AG04450 (cell line): ENCODE results near the gene PLRG1. TPM values are rescaled to one million over a fixed set of nuclear protein-coding genes. Genes with fewer than 3 reads are reported as not detected.

ENCODE experiments used
- CTCF ChIA-PET: fragments of 300-600, 350-600 bp; formaldehyde crosslinking; extraction: SDS; loops from one replicate; lab custom pipeline; 2022; ENCODE audit warnings: antibody characterized with exemption, inconsistent platforms; lab: Charles Lee
- POLR2A ChIA-PET: fragments of 350-600 bp; formaldehyde crosslinking; extraction: SDS; loops from one replicate; lab custom pipeline; 2021; ENCODE audit warnings: antibody characterized with exemption, inconsistent platforms; lab: Yijun Ruan, JAX
- DNase-seq: peaks from one replicate; pipeline ENCODE4 v3.0.0-alpha.2; 2011; ENCODE audit warnings: low read depth, low spot score
- H3K27ac ChIP-seq: one replicate; pipeline ENCODE4 v1.5.1; 2012; ENCODE audit warnings: low read depth, low read length, control low read depth
- H3K27me3 ChIP-seq: one replicate; pipeline ENCODE4 v1.6.0; 2012; ENCODE audit warnings: low read length; ENCODE audit not compliant: control insufficient read depth, insufficient read depth
- H3K4me3 ChIP-seq: 2 replicates; pipeline ENCODE4 v1.5.1; 2011; ENCODE audit warnings: mild to moderate bottlenecking, low read depth, low read length, control low read depth
- H3K9me3 ChIP-seq: 2 replicates; pipeline ENCODE4 v1.5.1; 2012; ENCODE audit warnings: low read length; ENCODE audit not compliant: control insufficient read depth, insufficient read depth
- CTCF ChIP-seq: IDR thresholded peaks from 2 replicates; pipeline ENCODE4 v1.5.1; 2011; ENCODE audit warnings: low read depth, low read length, control low read depth, inconsistent platforms
- polyA plus RNA-seq: library from polyadenylated mRNA; depleted of rRNA; stranded (reverse); fragments of >200 nt; gene quantifications from 2 replicates; pipeline ENCODE4 v1.2.3, GENCODE V29; 2011

The PLRG1 gene
- polyA plus RNA-seq, 1 experiment: 141 TPM

- Histone ChIP-seq H3K27ac (no peak overlapping the region), H3K9me3 (no peaks in the 10 kb centered on the region), H3K27me3 (no peaks in the 10 kb centered on the region), H3K4me3 (no peak overlapping the region)
- ChIA-PET CTCF (interaction anchor here (0.5 to 2.3 kb wide), 3 partner anchors 29 to 40 kb away, joined by 4 to 15 read pairs (median 10); no protein-coding TSS in a partner anchor), POLR2A (no interaction called here)
- no peak for DNase-seq
- no peak for TF ChIP-seq CTCF
Observed at GRCh38 chr4:154588198-154588597, 38.0 kb upstream of the PLRG1 start.

GRCh38 chr4:154586296-154587033 lies 36.3 kb upstream of the PLRG1 start:
- H3K27ac ChIP-seq: no peak overlapping the region
- no peak overlapping the region for H3K4me3 ChIP-seq
- POLR2A ChIA-PET: no interaction called here
- CTCF ChIA-PET: interaction anchor here (1.1 kb wide), 1 partner anchor 37 kb away, joined by 3 read pairs; no protein-coding TSS in a partner anchor
- no peak for DNase-seq
- H3K9me3 ChIP-seq: no peaks in the 10 kb centered on the region
- no peaks in the 10 kb centered on the region for H3K27me3 ChIP-seq
- TF ChIP-seq CTCF: no peak

- CTCF ChIA-PET: interaction anchor here (1.5 to 2.4 kb wide), 2 partner anchors 26 to 34 kb away, joined by 3 to 10 read pairs; no protein-coding TSS in a partner anchor
- no peak for DNase-seq
- TF ChIP-seq CTCF: no peak
- H3K4me3 ChIP-seq: no peak overlapping the region
- no peaks in the 10 kb centered on the region for H3K9me3 ChIP-seq
- POLR2A ChIA-PET: no interaction called here
- no peaks in the 10 kb centered on the region for H3K27me3 ChIP-seq
- no peak overlapping the region for H3K27ac ChIP-seq
Observed at GRCh38 chr4:154585369-154586018, 35.3 kb upstream of the PLRG1 start.

GRCh38 chr4:154584259-154584658 lies 34.1 kb upstream of the PLRG1 start:
- Histone ChIP-seq H3K27me3 (no peaks in the 10 kb centered on the region), H3K9me3 (no peaks in the 10 kb centered on the region), H3K27ac (no peak overlapping the region), H3K4me3 (no peak overlapping the region)
- no peak for DNase-seq
- ChIA-PET CTCF (interaction anchor here (1.1 to 2.4 kb wide), 2 partner anchors 25 to 35 kb away, joined by 3 to 10 read pairs; no protein-coding TSS in a partner anchor), POLR2A (no interaction called here)
- TF ChIP-seq CTCF: no peak

- POLR2A ChIA-PET: no interaction called here
- Histone ChIP-seq H3K4me3 (no peak overlapping the region), H3K27ac (no peak overlapping the region), H3K27me3 (no peaks in the 10 kb centered on the region), H3K9me3 (no peaks in the 10 kb centered on the region)
- no peak for TF ChIP-seq CTCF
- CTCF ChIA-PET: interaction anchor here (1.1 to 2.4 kb wide), 2 partner anchors 25 to 35 kb away, joined by 3 to 10 read pairs; no protein-coding TSS in a partner anchor
- no peak for DNase-seq
Observed at GRCh38 chr4:154583677-154584076, 33.5 kb upstream of the PLRG1 start.
